Ishikawa (cell line): Measurements from ENCODE around the gene CISTR.

Source experiments
- CEBPB ChIP-seq: IDR thresholded peaks from 2 replicates; pipeline ENCODE4 v1.6.1; 2012
- CREB1 ChIP-seq: IDR thresholded peaks from 2 replicates; pipeline ENCODE4 v1.6.1; 2012; ENCODE audit warnings: low read depth
- EGR1 ChIP-seq: IDR thresholded peaks from 2 replicates; pipeline ENCODE4 v1.6.1; 2012
- EP300 ChIP-seq: IDR thresholded peaks from 2 replicates; pipeline ENCODE4 v1.6.1; 2012; ENCODE audit warnings: borderline replicate concordance
- MAX ChIP-seq: IDR thresholded peaks from 2 replicates; pipeline ENCODE4 v1.6.1; 2012
- NFIC ChIP-seq: IDR thresholded peaks from 2 replicates; pipeline ENCODE4 v1.6.1; 2012
- TCF12 ChIP-seq: IDR thresholded peaks from 2 replicates; pipeline ENCODE4 v1.6.1; 2012; ENCODE audit warnings: low read depth
- TEAD4 ChIP-seq: IDR thresholded peaks from 2 replicates; pipeline ENCODE4 v1.6.1; 2012
- YY1 ChIP-seq: IDR thresholded peaks from 2 replicates; pipeline ENCODE4 v1.6.1; 2012; ENCODE audit warnings: low read depth
- TF ChIP-seq, protein P1 (sequence below): IDR thresholded peaks from 2 replicates; pipeline ENCODE4 v1.6.1; 2012

DNA sequence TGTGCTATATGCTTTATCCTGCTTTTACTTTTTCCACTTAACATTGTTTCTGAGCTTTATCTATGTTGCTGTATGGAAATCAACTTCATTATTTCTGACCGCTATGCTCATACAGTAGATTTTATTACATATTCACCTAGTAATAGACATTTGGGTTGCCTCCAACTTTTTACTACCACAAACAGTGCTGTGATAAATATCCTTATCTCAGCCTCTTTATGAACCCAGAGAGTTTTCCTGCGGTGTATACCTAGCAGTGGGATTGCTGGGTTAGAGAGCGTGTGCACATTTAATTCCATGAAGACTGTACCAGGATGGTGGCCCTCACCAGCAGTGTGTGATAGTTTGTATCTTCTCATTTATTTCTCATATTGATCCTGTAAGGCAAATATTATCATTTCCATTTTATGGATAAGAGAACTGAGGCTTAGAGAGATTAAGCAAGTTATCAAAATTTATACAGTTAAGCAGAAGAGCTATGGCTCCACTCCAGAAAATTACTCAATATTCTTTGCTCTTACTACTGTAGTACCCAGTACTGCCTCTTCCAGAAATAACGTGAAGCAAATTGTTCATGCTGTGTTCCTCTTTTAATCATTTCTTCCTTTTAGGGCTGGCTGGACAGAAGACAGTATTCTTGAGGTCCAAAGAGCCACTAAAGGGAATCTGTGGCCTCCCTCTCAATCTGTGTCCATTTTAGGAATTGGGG is 26.3 kb upstream of the CISTR start:
- TF ChIP-seq CREB1 = no peak
- TF ChIP-seq, protein P1, sequence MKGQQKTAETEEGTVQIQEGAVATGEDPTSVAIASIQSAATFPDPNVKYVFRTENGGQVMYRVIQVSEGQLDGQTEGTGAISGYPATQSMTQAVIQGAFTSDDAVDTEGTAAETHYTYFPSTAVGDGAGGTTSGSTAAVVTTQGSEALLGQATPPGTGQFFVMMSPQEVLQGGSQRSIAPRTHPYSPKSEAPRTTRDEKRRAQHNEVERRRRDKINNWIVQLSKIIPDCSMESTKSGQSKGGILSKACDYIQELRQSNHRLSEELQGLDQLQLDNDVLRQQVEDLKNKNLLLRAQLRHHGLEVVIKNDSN = no peak
- no peak for TF ChIP-seq EGR1
- no peak for TF ChIP-seq MAX
- TF ChIP-seq NFIC = no peak
- TF ChIP-seq YY1 = no peak
- TF ChIP-seq TCF12 = no peak
- no peak for TF ChIP-seq TEAD4
- no peak for TF ChIP-seq EP300
- TF ChIP-seq CEBPB = no peak
